Mucosa of rectum (tissue), 2 donors: Measurements from ENCODE around the gene NOX5.

Experiments used
- H3K27ac ChIP-seq, 2 donors: one replicate each; pipeline ENCODE4 v1.7.0; 2013; ENCODE audit warnings: inconsistent platforms in 2 of 2, low read depth in 2 of 2, low read length in 2 of 2
- H3K27me3 ChIP-seq, 2 donors: one replicate each; pipeline ENCODE4 v1.7.0; 2013; ENCODE audit warnings: low read length in 2 of 2; ENCODE audit not compliant: control insufficient read depth in 2 of 2, insufficient read depth in 2 of 2
- H3K36me3 ChIP-seq, 2 donors: one replicate each; pipeline ENCODE4 v1.7.0; 2013; ENCODE audit warnings: low read length in 2 of 2; ENCODE audit not compliant: control insufficient read depth in 2 of 2, insufficient read depth in 2 of 2
- H3K4me1 ChIP-seq, 2 donors: one replicate each; pipeline ENCODE4 v1.7.0; 2013; ENCODE audit warnings: low read length in 2 of 2, mild to moderate bottlenecking in 1 of 2; ENCODE audit not compliant: control insufficient read depth in 2 of 2, insufficient read depth in 2 of 2
- H3K4me3 ChIP-seq, 2 donors: one replicate each; pipeline ENCODE4 v1.7.0; 2013; ENCODE audit warnings: low read length in 2 of 2
- H3K9ac ChIP-seq, 2 donors: one replicate each; pipeline ENCODE4 v1.7.0; 2013; ENCODE audit warnings: low read length in 2 of 2, low read depth in 1 of 2, mild to moderate bottlenecking in 1 of 2
- H3K9me3 ChIP-seq, 2 donors: one replicate each; pipeline ENCODE4 v1.7.0; 2013; ENCODE audit warnings: low read length in 2 of 2; ENCODE audit not compliant: control insufficient read depth in 2 of 2
- donor health status: healthy.
- donor health status: Normal muscosa, but diverticular disease.

Gene NOX5

DNA sequence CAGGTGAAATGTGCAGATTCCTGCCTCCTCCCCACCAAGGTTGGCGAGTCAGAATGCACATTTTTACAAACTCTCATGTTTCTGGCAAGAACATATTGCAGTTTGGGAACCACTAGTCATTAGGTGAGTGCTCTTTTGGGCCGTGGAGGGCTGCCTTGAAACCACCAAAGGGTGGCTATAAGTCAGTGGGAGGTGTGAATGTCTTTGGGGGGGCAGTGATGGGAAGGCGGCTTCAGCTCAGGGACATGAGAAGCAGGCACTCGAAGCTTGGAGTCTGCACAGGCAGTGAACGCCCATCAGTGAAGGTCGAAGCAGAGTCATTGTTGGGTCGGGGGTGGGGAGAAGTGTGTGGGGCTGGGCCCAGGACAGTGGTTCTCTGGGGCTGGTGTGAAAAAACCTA lies 1.1 kb downstream of the NOX5 start:
- Histone ChIP-seq H3K36me3 (no peaks in the 10 kb centered on the region), H3K27ac (no peak overlapping the region), H3K27me3 (no peaks in the 10 kb centered on the region), H3K9ac (no peak overlapping the region), H3K4me3 (no peak overlapping the region), H3K4me1 (no peaks in the 10 kb centered on the region), H3K9me3 (no peaks in the 10 kb centered on the region)

DNA sequence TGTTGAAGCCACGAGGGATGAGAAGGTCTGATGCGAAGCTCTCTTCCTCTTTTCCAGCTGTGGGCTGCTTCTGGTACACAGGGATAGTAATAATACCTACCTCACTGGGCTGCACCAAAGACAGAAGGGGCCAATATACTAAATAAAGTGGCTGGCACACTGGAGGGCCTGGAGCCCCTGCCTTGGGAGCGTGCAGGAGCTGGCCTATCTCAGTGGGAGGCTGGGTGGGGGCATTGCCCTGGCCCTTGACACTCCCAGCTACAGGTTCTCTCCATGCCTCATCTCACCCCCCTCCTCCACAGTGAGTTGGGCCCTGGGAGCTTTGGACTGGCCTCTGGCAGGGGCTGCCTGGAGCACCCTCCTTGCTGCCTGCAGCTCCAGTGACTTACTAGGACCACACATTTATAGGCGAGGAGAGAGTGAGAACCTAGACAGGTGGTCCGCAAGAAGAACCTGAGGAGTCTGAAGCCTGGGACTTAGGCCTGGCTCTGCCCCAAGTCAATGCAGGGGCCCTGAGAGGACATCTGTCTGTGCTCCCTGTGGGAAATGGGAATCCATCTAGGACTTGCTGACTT lies 1.6 kb downstream of the NOX5 start:
- Histone ChIP-seq H3K9ac (no peak overlapping the region), H3K27me3 (no peaks in the 10 kb centered on the region), H3K4me1 (no peaks in the 10 kb centered on the region), H3K27ac (no peak overlapping the region), H3K9me3 (no peaks in the 10 kb centered on the region), H3K36me3 (no peaks in the 10 kb centered on the region), H3K4me3 (no peak overlapping the region)

DNA sequence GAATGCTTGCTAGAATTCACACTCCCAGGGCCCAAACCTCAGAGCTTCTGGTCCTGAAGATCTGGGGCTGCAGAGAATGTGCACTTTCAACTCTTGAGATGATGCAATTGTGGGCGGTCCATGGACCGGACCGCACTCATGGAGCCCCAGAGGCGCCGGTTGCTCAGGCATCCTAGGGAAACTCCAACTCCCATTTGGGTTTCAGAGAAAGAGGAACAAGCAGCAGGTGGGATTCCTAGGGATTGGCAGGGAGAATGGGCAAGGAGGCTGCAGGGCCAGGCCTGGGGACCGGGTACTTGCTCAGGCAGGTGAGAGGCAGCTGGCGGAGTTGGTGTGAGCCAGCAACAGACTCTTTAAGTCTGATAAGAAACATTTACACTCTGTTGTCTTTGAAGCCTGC lies 3.5 kb downstream of the NOX5 start:
- Histone ChIP-seq H3K9ac (no peak overlapping the region), H3K27me3 (no peaks in the 10 kb centered on the region), H3K27ac (no peak overlapping the region), H3K36me3 (no peaks in the 10 kb centered on the region), H3K4me3 (no peak overlapping the region), H3K4me1 (no peaks in the 10 kb centered on the region), H3K9me3 (no peaks in the 10 kb centered on the region)

DNA sequence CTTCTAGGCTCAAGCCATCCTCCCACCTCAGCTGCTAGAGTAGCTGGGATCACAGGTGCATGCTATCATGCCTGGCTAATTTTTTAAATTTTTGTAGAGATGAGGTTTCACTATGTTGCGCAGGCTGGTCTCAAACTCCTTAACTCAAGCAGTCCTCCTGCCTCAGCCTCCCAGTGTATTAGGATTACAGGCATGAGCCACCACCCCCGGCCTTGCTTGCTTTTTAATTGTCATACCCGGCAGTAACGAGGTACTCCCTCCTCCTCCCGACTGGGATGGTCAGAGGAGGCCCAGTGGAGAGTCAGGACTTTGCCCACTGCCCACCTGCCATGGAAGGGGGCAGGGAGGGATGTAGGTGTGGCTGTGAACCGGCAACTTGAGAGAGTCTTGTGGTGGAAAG lies 4.5 kb downstream of the NOX5 start:
- H3K27me3 ChIP-seq, result no peaks in the 10 kb centered on the region
- no peaks in the 10 kb centered on the region for H3K4me1 ChIP-seq
- H3K36me3 ChIP-seq, result no peaks in the 10 kb centered on the region
- no peak overlapping the region for H3K27ac ChIP-seq
- no peak overlapping the region for H3K4me3 ChIP-seq
- no peaks in the 10 kb centered on the region for H3K9me3 ChIP-seq
- H3K9ac ChIP-seq, result no peak overlapping the region

DNA sequence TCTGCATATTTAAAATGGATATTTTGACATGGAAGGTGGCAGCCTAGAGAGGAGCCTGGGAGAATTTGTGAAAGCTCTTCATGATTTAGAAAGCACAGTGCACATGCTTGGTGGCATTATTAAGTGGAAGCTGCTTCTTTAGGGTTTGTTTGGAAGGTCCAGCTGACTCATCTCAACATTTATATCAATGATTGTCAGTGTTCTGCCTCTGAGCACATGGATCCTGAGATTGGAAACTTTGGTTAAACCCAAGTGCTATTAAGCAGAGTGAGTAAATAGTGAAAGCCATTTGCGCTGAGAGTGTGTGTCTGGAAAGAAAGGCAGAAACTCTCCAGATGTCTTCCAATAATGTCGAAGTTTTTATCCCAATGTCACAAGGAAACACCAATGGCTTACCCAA lies 7.4 kb downstream of the NOX5 start:
- H3K27me3 ChIP-seq, result no peaks in the 10 kb centered on the region
- no peaks in the 10 kb centered on the region for H3K9me3 ChIP-seq
- H3K4me1 ChIP-seq, result no peaks in the 10 kb centered on the region
- H3K36me3 ChIP-seq, result no peaks in the 10 kb centered on the region
- no peak overlapping the region for H3K9ac ChIP-seq
- no peak overlapping the region for H3K4me3 ChIP-seq
- no peak overlapping the region for H3K27ac ChIP-seq

DNA sequence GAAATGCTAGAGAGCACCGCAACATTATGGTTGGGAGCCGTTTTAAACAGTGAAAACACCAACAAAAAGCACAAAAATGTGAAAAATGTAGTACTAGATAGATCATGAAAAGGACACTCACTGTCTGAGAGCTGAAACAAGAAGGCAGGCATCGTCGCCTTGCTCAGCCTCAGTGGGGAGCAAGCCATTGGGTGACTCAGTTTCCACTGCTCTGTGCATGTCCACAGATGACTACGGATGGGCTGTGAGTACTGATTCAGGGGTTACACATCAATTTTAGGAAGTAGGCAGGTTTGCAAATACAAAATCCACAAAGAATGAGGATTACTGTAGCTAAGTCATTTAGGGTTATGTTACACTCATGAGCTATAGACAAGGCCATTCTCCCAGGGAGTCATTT lies 10.8 kb downstream of the NOX5 start:
- no peaks in the 10 kb centered on the region for H3K4me1 ChIP-seq
- no peak overlapping the region for H3K4me3 ChIP-seq
- no peaks in the 10 kb centered on the region for H3K9me3 ChIP-seq
- H3K36me3 ChIP-seq, result no peaks in the 10 kb centered on the region
- no peak overlapping the region for H3K27ac ChIP-seq
- no peaks in the 10 kb centered on the region for H3K27me3 ChIP-seq
- H3K9ac ChIP-seq, result no peak overlapping the region

DNA sequence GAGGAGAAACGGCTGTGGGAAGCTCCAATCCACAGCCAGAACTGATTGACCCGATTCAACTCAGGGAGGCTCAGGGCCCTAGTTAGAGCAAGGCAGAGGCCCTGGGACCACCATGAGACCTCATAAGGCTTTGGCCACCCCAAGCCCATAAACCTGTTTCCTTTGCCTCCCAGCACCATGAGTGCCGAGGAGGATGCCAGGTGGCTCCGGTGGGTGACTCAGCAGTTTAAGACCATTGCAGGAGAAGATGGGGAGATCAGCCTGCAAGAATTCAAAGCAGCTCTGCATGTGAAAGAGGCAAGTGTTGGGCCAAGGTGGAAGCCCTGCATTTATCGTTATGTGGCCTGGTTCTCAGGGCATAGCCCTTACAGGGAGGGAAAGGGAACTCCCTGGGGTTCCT lies 11.9 kb downstream of the NOX5 start:
- Histone ChIP-seq H3K4me3 (no peak overlapping the region), H3K27me3 (no peaks in the 10 kb centered on the region), H3K9me3 (no peaks in the 10 kb centered on the region), H3K4me1 (no peaks in the 10 kb centered on the region), H3K9ac (no peak overlapping the region), H3K27ac (no peak overlapping the region), H3K36me3 (no peaks in the 10 kb centered on the region)

DNA sequence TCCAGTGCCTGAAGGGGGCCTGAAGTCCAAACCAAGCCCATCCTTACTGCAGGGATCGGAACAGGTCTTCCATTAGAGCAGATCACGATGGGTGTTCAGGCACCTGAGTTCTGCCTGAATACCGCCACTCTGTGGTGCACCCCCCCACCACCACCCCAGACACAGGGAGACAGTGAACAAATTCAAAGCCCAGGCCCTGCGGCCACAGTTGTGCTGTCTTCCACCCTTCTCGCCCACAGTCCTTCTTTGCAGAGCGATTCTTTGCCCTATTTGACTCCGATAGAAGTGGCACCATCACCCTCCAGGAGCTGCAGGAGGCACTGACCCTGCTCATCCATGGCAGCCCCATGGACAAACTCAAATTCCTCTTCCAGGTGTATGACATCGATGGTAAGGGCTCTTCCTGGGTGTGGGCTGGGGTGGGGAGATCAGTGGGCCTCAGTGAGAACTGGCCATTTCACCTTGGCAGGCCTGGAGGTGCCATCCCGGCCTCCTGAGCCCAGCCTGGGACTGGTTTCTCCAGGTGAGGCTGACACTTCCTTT lies 13.6 kb downstream of the NOX5 start:
- Histone ChIP-seq H3K27ac (no peak overlapping the region), H3K36me3 (no peaks in the 10 kb centered on the region), H3K27me3 (no peaks in the 10 kb centered on the region), H3K4me3 (no peak overlapping the region), H3K4me1 (no peaks in the 10 kb centered on the region), H3K9me3 (no peaks in the 10 kb centered on the region), H3K9ac (no peak overlapping the region)

DNA sequence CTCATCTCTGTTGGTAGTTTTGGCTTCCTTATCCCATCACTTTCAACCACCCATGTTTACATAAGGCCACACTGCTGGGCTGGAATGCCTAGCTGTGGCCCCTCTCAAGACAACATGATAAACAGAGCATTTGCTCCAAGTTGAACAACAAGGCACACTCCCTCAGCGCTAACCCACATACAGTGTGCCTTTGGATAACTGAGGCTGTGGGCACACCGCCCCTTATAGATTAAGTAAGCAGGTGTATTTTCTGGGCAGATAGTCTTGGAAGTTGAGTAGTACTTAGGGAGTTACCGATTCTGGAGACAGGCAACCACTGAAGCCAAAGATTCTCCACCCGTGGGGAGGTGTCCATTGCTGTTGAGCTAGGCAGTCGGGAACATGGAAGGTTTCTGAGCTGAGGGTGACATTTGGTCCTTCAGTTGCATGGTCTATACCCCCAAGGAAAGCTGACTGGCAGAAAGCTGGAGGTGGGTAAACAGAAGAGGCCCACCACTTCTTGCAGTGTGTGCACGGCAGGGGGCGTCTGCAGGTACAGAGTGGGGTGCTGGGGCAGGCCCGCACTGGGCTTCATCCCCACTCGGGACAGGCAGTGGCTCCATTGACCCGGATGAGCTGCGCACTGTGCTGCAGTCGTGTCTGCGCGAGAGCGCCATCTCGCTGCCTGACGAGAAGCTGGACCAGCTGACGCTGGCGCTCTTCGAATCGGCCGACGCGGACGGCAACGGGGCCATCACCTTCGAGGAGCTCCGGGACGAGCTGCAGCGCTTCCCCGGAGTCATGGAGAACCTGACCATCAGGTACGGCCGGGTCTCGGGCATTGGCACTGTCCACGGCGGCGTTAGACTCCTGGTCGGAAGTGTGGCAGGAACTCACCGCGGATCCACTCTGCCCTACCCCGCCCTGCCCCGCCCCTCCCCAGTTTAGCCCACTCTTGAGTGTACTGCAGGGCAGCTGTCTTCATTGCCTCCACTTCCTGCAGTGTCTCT lies 16.8 kb downstream of the NOX5 start:
- H3K4me3 ChIP-seq, result peak overlapping the region; percentile 37 to 56
- no peaks in the 10 kb centered on the region for H3K36me3 ChIP-seq
- peaks cover 4 to 5% of the 10 kb centered on the region in 2 donors for H3K27me3 ChIP-seq
- H3K9ac ChIP-seq, result no peak overlapping the region
- no peaks in the 10 kb centered on the region for H3K4me1 ChIP-seq
- H3K9me3 ChIP-seq, result no peaks in the 10 kb centered on the region
- no peak overlapping the region for H3K27ac ChIP-seq

DNA sequence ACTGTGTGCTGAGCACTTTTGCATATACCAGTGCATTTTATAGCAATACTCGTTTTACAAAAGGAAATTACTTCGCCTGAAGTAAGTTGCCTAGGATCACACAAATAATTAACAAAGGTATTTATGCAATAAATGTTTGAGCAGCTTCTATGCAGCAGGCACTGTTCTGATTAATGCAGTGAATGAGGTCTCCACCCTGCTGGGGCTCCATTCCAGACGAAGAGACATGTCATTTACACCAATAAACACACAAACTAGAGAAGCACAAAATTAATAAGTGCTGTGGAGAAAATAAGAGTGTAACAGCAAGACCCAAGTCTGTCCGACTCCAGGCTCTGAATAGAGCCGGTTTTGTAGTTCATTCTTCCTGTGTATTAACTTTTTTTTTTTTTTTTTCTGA lies 17.5 kb downstream of the NOX5 start:
- H3K9me3 ChIP-seq, result no peaks in the 10 kb centered on the region
- peak overlapping the region; percentile 37 to 56 for H3K4me3 ChIP-seq
- no peaks in the 10 kb centered on the region for H3K36me3 ChIP-seq
- no peak overlapping the region for H3K27ac ChIP-seq
- no peaks in the 10 kb centered on the region for H3K4me1 ChIP-seq
- H3K27me3 ChIP-seq, result peaks cover 4 to 5% of the 10 kb centered on the region in 2 donors
- no peak overlapping the region for H3K9ac ChIP-seq
